ENCODE data around the gene RADIL.

RADIL gene

DNA sequence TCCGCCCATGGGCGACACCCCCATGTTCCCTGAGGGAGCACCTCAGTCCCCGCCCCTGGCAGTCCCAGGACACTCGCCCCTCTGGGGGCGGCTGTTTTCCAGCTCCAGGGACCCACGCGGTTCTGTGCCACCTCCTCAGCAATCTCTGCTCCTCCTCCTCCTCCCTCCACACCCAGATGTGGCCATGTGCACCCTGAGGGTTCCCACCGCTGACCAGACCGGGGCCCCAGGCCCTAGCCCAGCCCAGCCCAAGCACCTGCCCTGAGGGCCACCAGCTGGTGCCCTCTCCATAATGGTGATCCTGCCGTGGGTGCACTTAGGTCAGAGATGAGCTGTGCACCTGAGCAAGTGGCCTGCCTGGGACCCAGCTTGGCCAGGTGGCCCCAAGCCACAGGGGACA, 83.0 kb downstream of the RADIL start:
- Histone ChIP-seq H3K4me3 (replicated peaks; ENCODE audit: low read depth, low read length) (no peak overlapping the region), H3K36me3 (ENCODE audit: control insufficient read depth, insufficient read depth, low read length) (no peaks in the 10 kb centered on the region), H3K27me3 (replicated peaks; ENCODE audit: control insufficient read depth, insufficient read depth, low read length) (no peaks in the 10 kb centered on the region)
- TF ChIP-seq, protein P1, sequence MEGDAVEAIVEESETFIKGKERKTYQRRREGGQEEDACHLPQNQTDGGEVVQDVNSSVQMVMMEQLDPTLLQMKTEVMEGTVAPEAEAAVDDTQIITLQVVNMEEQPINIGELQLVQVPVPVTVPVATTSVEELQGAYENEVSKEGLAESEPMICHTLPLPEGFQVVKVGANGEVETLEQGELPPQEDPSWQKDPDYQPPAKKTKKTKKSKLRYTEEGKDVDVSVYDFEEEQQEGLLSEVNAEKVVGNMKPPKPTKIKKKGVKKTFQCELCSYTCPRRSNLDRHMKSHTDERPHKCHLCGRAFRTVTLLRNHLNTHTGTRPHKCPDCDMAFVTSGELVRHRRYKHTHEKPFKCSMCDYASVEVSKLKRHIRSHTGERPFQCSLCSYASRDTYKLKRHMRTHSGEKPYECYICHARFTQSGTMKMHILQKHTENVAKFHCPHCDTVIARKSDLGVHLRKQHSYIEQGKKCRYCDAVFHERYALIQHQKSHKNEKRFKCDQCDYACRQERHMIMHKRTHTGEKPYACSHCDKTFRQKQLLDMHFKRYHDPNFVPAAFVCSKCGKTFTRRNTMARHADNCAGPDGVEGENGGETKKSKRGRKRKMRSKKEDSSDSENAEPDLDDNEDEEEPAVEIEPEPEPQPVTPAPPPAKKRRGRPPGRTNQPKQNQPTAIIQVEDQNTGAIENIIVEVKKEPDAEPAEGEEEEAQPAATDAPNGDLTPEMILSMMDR (IDR thresholded peaks at IDR 0.05; ENCODE audit: insufficient read depth, low read length, poor library complexity, severe bottlenecking) = no peak
- no peak for DNase-seq (ENCODE audit: extremely low read depth, insufficient read length)

DNA sequence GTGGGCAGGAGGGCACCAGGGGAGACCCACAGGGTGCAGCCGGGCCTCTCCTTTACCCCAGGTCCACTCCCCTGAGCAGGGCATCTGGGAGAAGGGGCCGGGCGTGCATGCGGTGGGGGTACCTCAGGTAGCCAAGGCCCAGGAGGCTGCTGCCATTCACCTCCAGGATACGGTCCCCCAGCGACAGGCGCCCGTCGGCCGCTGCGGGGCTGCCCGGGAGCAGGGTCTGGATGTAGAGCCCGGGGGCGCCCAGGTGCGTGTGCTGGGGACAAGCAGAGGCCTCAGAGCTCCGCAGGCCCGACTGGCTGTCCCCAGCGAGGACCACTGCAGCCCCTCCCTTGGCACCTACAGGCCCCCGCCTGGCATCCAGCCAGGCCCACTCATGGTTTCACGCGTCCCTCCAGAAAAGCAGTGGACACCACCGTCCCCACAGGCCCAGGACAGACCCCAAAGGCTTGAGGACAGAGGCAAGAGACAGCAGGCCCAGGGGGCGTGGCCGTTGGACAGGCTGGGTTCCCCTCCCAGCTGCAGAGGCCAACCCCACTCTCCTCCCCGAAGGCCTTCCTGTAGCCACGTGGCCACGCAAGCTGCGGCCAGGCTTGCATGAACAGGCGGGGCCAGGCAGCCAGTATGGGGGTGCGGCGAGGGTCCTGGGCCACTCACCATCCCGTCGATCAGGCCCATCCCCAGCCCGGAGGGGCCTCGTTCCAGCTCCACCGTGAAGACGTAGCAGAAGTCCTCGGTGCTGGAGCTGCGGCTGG, 83.8 kb downstream of the RADIL start:
- TF ChIP-seq, protein P1 (IDR thresholded peaks at IDR 0.05; ENCODE audit: insufficient read depth, low read length, poor library complexity, severe bottlenecking) = no peak
- no peaks in the 10 kb centered on the region for H3K27me3 ChIP-seq (replicated peaks; ENCODE audit: control insufficient read depth, insufficient read depth, low read length)
- H3K4me3 ChIP-seq (replicated peaks; ENCODE audit: low read depth, low read length) = no peak overlapping the region
- no peaks in the 10 kb centered on the region for H3K36me3 ChIP-seq (ENCODE audit: control insufficient read depth, insufficient read depth, low read length)
- no peak for DNase-seq (ENCODE audit: extremely low read depth, insufficient read length)

DNA sequence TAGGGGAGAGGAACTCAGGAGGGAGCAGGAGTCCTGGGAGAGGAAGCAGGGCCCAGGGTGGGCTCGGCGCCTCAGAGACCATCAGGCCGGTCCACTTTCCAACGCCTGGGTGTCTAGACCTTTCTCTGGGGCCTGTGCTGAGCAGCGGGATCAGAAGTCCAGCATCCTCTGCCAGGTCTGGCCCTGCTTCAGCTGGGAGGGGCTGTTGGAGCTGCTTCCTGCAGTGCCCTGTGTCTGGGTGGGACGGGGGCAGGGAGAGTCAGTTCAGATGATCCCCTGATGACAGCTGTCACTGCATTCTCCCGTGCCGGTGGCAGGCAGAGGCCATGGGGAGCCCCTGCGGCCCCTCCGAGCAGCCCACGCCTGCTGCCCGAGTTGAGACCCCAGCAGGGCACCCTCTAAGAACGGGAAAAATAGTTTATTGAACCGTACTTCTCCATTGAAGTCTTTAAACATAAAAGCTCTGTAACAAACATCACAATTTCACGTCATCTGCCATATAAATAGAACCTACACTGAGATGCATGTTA, 84.7 kb downstream of the RADIL start:
- DNase-seq (ENCODE audit: extremely low read depth, insufficient read length) = no peak
- TF ChIP-seq, protein P1 (IDR thresholded peaks at IDR 0.05; ENCODE audit: insufficient read depth, low read length, poor library complexity, severe bottlenecking) = no peak
- Histone ChIP-seq H3K36me3 (ENCODE audit: control insufficient read depth, insufficient read depth, low read length) (no peaks in the 10 kb centered on the region), H3K4me3 (replicated peaks; ENCODE audit: low read depth, low read length) (no peak overlapping the region), H3K27me3 (replicated peaks; ENCODE audit: control insufficient read depth, insufficient read depth, low read length) (no peaks in the 10 kb centered on the region)

DNA sequence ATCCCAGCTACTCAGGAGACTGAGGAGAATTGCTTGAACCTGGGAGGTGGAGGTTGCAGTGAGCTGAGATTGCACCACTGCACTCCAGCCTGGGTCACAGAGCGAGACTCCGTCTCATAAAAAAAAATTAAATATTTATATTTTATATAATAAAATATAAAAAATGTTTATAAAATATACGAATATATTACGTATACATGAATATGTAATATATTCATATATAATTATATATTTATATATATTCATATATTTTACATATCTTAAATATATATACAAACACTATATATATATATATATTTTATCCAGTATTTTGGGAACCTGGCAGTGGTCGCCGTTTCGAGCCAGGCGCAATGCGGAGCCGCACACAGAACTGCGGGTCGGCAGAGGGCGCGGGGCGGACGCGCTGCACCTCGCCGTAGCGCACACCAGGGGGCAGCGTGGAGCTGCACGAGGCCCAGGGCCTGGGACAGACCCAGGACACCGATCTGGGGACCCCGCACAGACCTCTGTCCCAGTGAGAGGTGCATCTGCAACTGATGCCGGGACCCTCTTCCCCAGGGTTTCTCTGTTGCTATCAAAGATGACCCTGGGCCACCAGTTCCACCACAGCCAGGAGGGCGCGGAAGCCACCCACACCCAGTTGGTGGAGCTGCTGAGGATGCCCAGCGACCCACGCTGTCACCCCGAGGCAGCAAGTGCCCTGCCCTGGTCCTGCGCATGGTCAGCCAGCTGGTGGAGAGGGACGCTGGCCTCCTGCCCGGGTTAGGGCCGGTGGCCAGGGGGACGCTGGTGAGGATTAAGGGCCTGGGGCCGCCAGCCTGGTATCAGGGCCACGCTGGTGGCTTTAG, 85.4 kb downstream of the RADIL start:
- Histone ChIP-seq H3K27me3 (replicated peaks; ENCODE audit: control insufficient read depth, insufficient read depth, low read length) (no peaks in the 10 kb centered on the region), H3K36me3 (ENCODE audit: control insufficient read depth, insufficient read depth, low read length) (no peaks in the 10 kb centered on the region), H3K4me3 (replicated peaks; ENCODE audit: low read depth, low read length) (no peak overlapping the region)
- DNase-seq (ENCODE audit: extremely low read depth, insufficient read length) = peak; percentile 61
- TF ChIP-seq, protein P1 (IDR thresholded peaks at IDR 0.05; ENCODE audit: insufficient read depth, low read length, poor library complexity, severe bottlenecking) = peak; percentile 96

DNA sequence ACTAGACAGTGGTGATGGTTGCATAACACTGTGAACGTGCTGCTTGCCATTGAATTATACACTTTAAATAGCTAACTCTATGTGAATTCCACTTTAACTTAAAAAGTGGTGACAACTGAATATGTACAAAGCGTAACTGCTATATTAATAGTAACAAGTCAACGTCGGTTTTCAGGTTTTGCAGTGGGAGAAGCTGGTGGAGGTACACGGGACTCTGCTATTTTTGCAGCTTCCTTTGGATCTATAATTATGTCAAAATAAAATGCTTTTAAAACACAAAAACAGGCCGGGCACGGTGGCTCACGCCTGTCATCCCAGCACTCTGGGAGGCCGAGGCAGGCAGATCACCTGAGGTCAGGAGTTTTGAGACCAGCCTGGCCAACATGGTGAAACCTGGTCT, 87.1 kb downstream of the RADIL start:
- TF ChIP-seq, protein P1 (IDR thresholded peaks at IDR 0.05; ENCODE audit: insufficient read depth, low read length, poor library complexity, severe bottlenecking) = no peak
- no peak for DNase-seq (ENCODE audit: extremely low read depth, insufficient read length)
- Histone ChIP-seq H3K27me3 (replicated peaks; ENCODE audit: control insufficient read depth, insufficient read depth, low read length) (no peaks in the 10 kb centered on the region), H3K36me3 (ENCODE audit: control insufficient read depth, insufficient read depth, low read length) (peaks cover 10% of the 10 kb centered on the region), H3K4me3 (replicated peaks; ENCODE audit: low read depth, low read length) (no peak overlapping the region)

Data from GM06990 (cell line).